CD14-positive monocyte (primary cell): ENCODE results near the gene CDC42BPB. TPM values are rescaled to one million over a fixed set of nuclear protein-coding genes. Genes with fewer than 3 reads are reported as not detected.

Experiments used
- DNase-seq, 3 donors: peaks; one replicate each; pipeline ENCODE4 v3.0.0-alpha.2; 2011 to 2022
- H2AFZ ChIP-seq: 2 replicates; pipeline ENCODE4 v1.6.0; 2012; ENCODE audit warnings: mild to moderate bottlenecking, low read depth, low read length, inconsistent platforms; ENCODE audit not compliant: insufficient read depth, poor library complexity, severe bottlenecking
- H3K27ac ChIP-seq, 2 donors: 1 replicate in 1 of 2; 2 replicates in 1 of 2; pipeline ENCODE4 v1.5.1; 2012 to 2013; ENCODE audit warnings: low read length in 2 of 2, control low read depth in 1 of 2, inconsistent platforms in 1 of 2, low read depth in 1 of 2, mild to moderate bottlenecking in 1 of 2
- H3K27me3 ChIP-seq, 2 donors: one replicate each; pipeline versions ENCODE4 v1.6.0 to v1.6.1; 2011 to 2013; ENCODE audit warnings: low read length in 2 of 2; ENCODE audit not compliant: control insufficient read depth in 2 of 2, insufficient read depth in 2 of 2
- H3K36me3 ChIP-seq, 2 donors: replicated peaks in 1 of 2; 1 replicate in 1 of 2; 2 replicates in 1 of 2; pipeline versions ENCODE4 v1.5.1 to v1.6.1; 2012 to 2013; ENCODE audit warnings: low read length in 2 of 2, control low read depth in 1 of 2, inconsistent platforms in 1 of 2, mild to moderate bottlenecking in 1 of 2; ENCODE audit not compliant: insufficient read depth in 2 of 2, control insufficient read depth in 1 of 2
- H3K4me1 ChIP-seq, 2 donors: 1 replicate in 1 of 2; 2 replicates in 1 of 2; pipeline versions ENCODE4 v1.5.1 to v1.6.1; 2012 to 2013; ENCODE audit warnings: low read length in 2 of 2, control low read depth in 1 of 2, inconsistent platforms in 1 of 2, mild to moderate bottlenecking in 1 of 2, moderate library complexity in 1 of 2; ENCODE audit not compliant: insufficient read depth in 2 of 2, control insufficient read depth in 1 of 2
- H3K4me2 ChIP-seq: replicated peaks from 2 replicates; pipeline ENCODE3; 2012; ENCODE audit warnings: low read length, moderate library complexity, mild to moderate bottlenecking; ENCODE audit not compliant: poor library complexity, severe bottlenecking; ENCODE audit errors: extremely low read depth
- H3K4me3 ChIP-seq, 3 experiments: fragments of 200-600 bp in 1 of 3; sonication (generic) in 1 of 3; replicated peaks in 1 of 3; 1 replicate in 2 of 3; 2 replicates in 1 of 3; pipeline ENCODE4 v1.5.1; 2011 to 2013; ENCODE audit warnings: low read length in 3 of 3, mild to moderate bottlenecking in 3 of 3, control low read depth in 2 of 3, low read depth in 2 of 3, inconsistent platforms in 1 of 3, moderate library complexity in 1 of 3
- H3K79me2 ChIP-seq: 2 replicates; pipeline ENCODE4 v1.6.0; 2012; ENCODE audit warnings: mild to moderate bottlenecking, control low read depth, inconsistent platforms, low read length, moderate library complexity; ENCODE audit not compliant: insufficient read depth
- H3K9ac ChIP-seq: 2 replicates; pipeline ENCODE4 v1.6.0; 2017; ENCODE audit warnings: low read length, mild to moderate bottlenecking; ENCODE audit not compliant: insufficient read depth, poor library complexity, severe bottlenecking
- H3K9me3 ChIP-seq, 2 donors: replicated peaks in 1 of 2; 1 replicate in 1 of 2; 2 replicates in 1 of 2; pipeline versions ENCODE4 v1.5.1 to v1.6.1; 2012 to 2013; ENCODE audit warnings: low read length in 2 of 2, control low read depth in 1 of 2; ENCODE audit not compliant: control insufficient read depth in 1 of 2, insufficient read depth in 1 of 2
- H4K20me1 ChIP-seq: 2 replicates; pipeline ENCODE4 v1.6.0; 2012; ENCODE audit warnings: mild to moderate bottlenecking, low read length, control low read depth, moderate library complexity; ENCODE audit not compliant: insufficient read depth
- H3K27ac Mint-ChIP-seq, 7 donors: one replicate each; pipeline ENCODE4 v1.8.0; 2020; ENCODE audit warnings: mild to moderate bottlenecking in 7 of 7, mixed read lengths in 7 of 7, moderate library complexity in 6 of 7, inconsistent platforms in 2 of 7
- H3K27me3 Mint-ChIP-seq, 3 donors: one replicate each; pipeline ENCODE4 v1.8.0; 2021 to 2022; ENCODE audit warnings: low read depth in 3 of 3, mild to moderate bottlenecking in 3 of 3, mixed read lengths in 3 of 3, moderate library complexity in 3 of 3, inconsistent platforms in 1 of 3
- H3K36me3 Mint-ChIP-seq, 2 donors: one replicate each; pipeline ENCODE4 v1.8.0; 2020; ENCODE audit warnings: mixed read lengths in 2 of 2, inconsistent platforms in 1 of 2, mild to moderate bottlenecking in 1 of 2
- H3K4me1 Mint-ChIP-seq: one replicate; pipeline ENCODE4 v1.8.0; 2020; ENCODE audit warnings: mild to moderate bottlenecking, mixed read lengths
- H3K4me3 Mint-ChIP-seq, 2 donors: one replicate each; pipeline ENCODE4 v1.8.0; 2020; ENCODE audit warnings: mild to moderate bottlenecking in 2 of 2, mixed read lengths in 2 of 2, moderate library complexity in 1 of 2
- H3K9me3 Mint-ChIP-seq, 7 donors: one replicate each; pipeline ENCODE4 v1.8.0; 2020 to 2022; ENCODE audit warnings: mixed read lengths in 7 of 7, mild to moderate bottlenecking in 6 of 7, moderate library complexity in 6 of 7, inconsistent platforms in 2 of 7
- WGBS: methylation state at CpG from one replicate; pipeline ENCODE4 v1.1.5; 2013; ENCODE audit warnings: missing lambda C conversion rate; ENCODE audit not compliant: insufficient coverage; 5-methylcytosine and 5-hydroxymethylcytosine counted together
- intact Hi-C, 2 donors: fragments of 100-400 bp; cut with micrococcal nuclease; formaldehyde crosslinking; loops; one replicate each; pipeline versions ENCODE4 v1.15.0 to v1.15.1; 2023
- polyA plus RNA-seq, 3 donors: library from polyadenylated mRNA; depleted of rRNA in 1 of 3; unstranded in 2 of 3; stranded (reverse) in 1 of 3; fragments of 300-500 nt in 2 of 3; fragments of >200 nt in 1 of 3; fragmentation: Illumina TruSeq in 2 of 3; gene quantifications; 1 replicate in 2 of 3; 2 replicates in 1 of 3; pipeline ENCODE4 v1.2.3, GENCODE V29; 2012 to 2021
- TF ChIP-seq, protein P1 (sequence below): fragments of 200-600 bp; IDR thresholded peaks from one replicate; pipeline ENCODE4 v1.8.0; 2022; ENCODE audit warnings: antibody characterized with exemption, mild to moderate bottlenecking

The CDC42BPB gene
- polyA plus RNA-seq, 3 donors, result 0.25 to 19.0 (median 0.60) TPM

GRCh38 chr14:103009559-103009958, 47.8 kb downstream of the CDC42BPB start:
- Histone ChIP-seq H4K20me1 (peaks cover 43% of the 10 kb centered on the region), H3K27ac (no peak overlapping the region), H3K4me3 (no peak overlapping the region), H3K27me3 (no peaks in the 10 kb centered on the region), H3K4me2 (no peak overlapping the region), H2AFZ (no peak overlapping the region), H3K4me1 (peaks cover 3 to 4% of the 10 kb centered on the region in 2 donors), H3K36me3 (peaks cover 0 to 12% of the 10 kb centered on the region in 2 donors), H3K9ac (no peak overlapping the region), H3K79me2 (no peaks in the 10 kb centered on the region), H3K9me3 (no peaks in the 10 kb centered on the region)
- TF ChIP-seq, protein P1, sequence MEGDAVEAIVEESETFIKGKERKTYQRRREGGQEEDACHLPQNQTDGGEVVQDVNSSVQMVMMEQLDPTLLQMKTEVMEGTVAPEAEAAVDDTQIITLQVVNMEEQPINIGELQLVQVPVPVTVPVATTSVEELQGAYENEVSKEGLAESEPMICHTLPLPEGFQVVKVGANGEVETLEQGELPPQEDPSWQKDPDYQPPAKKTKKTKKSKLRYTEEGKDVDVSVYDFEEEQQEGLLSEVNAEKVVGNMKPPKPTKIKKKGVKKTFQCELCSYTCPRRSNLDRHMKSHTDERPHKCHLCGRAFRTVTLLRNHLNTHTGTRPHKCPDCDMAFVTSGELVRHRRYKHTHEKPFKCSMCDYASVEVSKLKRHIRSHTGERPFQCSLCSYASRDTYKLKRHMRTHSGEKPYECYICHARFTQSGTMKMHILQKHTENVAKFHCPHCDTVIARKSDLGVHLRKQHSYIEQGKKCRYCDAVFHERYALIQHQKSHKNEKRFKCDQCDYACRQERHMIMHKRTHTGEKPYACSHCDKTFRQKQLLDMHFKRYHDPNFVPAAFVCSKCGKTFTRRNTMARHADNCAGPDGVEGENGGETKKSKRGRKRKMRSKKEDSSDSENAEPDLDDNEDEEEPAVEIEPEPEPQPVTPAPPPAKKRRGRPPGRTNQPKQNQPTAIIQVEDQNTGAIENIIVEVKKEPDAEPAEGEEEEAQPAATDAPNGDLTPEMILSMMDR, result no peak
- intact Hi-C loops, result no loop called here
- no peak overlapping the region for H3K27ac Mint-ChIP-seq
- H3K4me1 Mint-ChIP-seq, result peaks cover 10% of the 10 kb centered on the region
- no peaks in the 10 kb centered on the region for H3K9me3 Mint-ChIP-seq
- DNase-seq, result no peak
- no peak overlapping the region for H3K4me3 Mint-ChIP-seq
- H3K27me3 Mint-ChIP-seq, result peaks cover 0 to 6% (median 4%) of the 10 kb centered on the region in 3 donors
- H3K36me3 Mint-ChIP-seq, result peaks cover 31 to 36% of the 10 kb centered on the region in 2 donors
- 100% methylated on average over 2 of the region's 2 CpGs for WGBS

GRCh38 chr14:103008768-103009357, 48.5 kb downstream of the CDC42BPB start:
- Histone ChIP-seq H3K4me1 (no peaks in the 10 kb centered on the region), H4K20me1 (peaks cover 37% of the 10 kb centered on the region), H3K4me3 (no peak overlapping the region), H2AFZ (no peak overlapping the region), H3K79me2 (no peaks in the 10 kb centered on the region), H3K27ac (no peak overlapping the region), H3K9ac (no peak overlapping the region), H3K27me3 (no peaks in the 10 kb centered on the region), H3K36me3 (peaks cover 0 to 12% of the 10 kb centered on the region in 2 donors), H3K4me2 (no peak overlapping the region), H3K9me3 (no peaks in the 10 kb centered on the region)
- intact Hi-C loops, result no loop called here
- Mint-ChIP-seq H3K27ac (peak overlapping the region in 1 of 7 donors; percentile 27), H3K36me3 (peaks cover 34 to 36% of the 10 kb centered on the region in 2 donors), H3K4me3 (no peak overlapping the region), H3K4me1 (peaks cover 4% of the 10 kb centered on the region), H3K27me3 (peaks cover 0 to 6% (median 2%) of the 10 kb centered on the region in 3 donors), H3K9me3 (no peaks in the 10 kb centered on the region)
- TF ChIP-seq, protein P1, result no peak
- no peak for DNase-seq
- 83% methylated on average over 15 of the region's 15 CpGs for WGBS
